AG10803 (cell line): ENCODE results near the gene PCOLCE2.

ENCODE experiments used
- DNase-seq: peaks from one replicate; pipeline ENCODE4 v3.0.0; 2010; ENCODE audit warnings: low read depth
- H3K4me3 ChIP-seq: 2 replicates; pipeline ENCODE4 v1.5.1; 2011; ENCODE audit warnings: mild to moderate bottlenecking, low read length, control low read depth
- TF ChIP-seq, protein P1 (sequence below): conservative IDR thresholded peaks from 2 replicates; pipeline ENCODE4 v1.5.1; 2011; ENCODE audit warnings: mild to moderate bottlenecking, low read length, control low read depth, inconsistent platforms

PCOLCE2 gene

GRCh38 chr3:142863010-142863817 is 25.7 kb downstream of the PCOLCE2 start:
- TF ChIP-seq, protein P1, sequence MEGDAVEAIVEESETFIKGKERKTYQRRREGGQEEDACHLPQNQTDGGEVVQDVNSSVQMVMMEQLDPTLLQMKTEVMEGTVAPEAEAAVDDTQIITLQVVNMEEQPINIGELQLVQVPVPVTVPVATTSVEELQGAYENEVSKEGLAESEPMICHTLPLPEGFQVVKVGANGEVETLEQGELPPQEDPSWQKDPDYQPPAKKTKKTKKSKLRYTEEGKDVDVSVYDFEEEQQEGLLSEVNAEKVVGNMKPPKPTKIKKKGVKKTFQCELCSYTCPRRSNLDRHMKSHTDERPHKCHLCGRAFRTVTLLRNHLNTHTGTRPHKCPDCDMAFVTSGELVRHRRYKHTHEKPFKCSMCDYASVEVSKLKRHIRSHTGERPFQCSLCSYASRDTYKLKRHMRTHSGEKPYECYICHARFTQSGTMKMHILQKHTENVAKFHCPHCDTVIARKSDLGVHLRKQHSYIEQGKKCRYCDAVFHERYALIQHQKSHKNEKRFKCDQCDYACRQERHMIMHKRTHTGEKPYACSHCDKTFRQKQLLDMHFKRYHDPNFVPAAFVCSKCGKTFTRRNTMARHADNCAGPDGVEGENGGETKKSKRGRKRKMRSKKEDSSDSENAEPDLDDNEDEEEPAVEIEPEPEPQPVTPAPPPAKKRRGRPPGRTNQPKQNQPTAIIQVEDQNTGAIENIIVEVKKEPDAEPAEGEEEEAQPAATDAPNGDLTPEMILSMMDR: no peak
- DNase-seq: peak; percentile 74
- H3K4me3 ChIP-seq: peak overlapping the region; percentile 52

GRCh38 chr3:142861926-142862325 is 27.0 kb downstream of the PCOLCE2 start:
- no peak for DNase-seq
- TF ChIP-seq, protein P1: no peak
- no peak overlapping the region for H3K4me3 ChIP-seq

- DNase-seq: no peak
- H3K4me3 ChIP-seq: no peak overlapping the region
- TF ChIP-seq, protein P1: no peak
These were observed 30.8 kb downstream of the PCOLCE2 start for GRCh38 chr3:142858043-142858442.

GRCh38 chr3:142857056-142857455 is 31.8 kb downstream of the PCOLCE2 start:
- DNase-seq: no peak
- TF ChIP-seq, protein P1: no peak
- no peak overlapping the region for H3K4me3 ChIP-seq

DNA sequence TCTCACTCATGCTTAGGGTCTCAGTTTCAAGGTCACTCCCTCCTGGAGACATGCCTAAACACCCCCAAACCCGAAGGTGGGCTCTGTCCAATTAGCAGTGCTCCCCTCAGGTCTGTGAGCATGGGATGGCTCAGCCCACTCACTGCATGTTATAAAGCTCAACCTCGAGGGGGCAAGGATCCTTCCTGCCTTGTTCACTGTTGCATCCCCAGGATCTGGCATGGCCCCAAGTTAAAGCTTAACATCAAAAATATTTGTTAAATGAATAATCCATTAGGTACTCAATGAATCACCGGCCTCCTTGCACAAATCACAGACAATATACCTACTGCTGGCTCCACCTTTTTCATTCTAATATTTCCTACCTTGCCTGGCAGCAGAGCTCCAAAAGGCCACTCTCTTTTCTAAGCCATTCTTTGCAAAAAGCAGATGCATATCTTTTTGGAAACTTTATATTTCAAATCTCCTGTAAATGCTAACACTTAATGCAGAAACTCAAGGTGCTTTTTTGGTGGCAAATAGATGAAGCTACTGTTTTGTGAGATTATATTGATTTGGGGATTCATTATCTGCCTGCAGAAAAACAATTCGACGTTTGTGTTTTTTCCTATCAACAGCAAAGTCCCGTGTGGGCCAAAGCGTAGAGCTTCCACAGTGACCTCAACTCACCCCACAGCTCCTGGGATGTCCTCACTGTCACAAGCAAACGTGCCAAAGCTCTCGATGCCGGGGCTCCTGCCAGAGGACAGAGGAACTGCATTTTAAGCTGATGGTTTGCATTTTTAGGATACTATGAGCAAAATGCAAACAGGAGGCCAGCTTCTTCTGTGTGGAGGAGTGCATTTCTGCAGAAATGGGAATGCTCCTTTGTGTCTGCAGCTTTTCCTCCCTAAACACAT is 35.4 kb downstream of the PCOLCE2 start:
- DNase-seq: peak; percentile 38
- TF ChIP-seq, protein P1: no peak
- H3K4me3 ChIP-seq: no peak overlapping the region

DNA sequence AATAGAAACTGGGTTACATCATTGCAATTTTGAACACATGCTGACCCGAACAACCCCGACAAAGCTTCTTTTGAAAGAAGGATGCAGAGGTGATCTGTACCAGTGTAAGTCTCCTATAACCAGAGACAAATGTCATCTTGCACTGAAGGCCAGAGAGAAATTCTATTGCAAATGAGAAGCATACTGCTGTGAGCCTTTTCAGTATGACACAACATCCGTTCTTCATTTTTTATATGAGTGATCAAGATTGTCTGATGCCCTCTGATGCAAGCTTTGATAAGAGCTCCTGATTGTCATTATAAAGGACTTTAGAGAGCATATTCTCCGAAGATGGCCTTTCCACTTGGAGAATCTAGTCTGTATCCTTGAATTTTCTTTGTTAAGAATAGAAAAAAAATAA is 36.9 kb downstream of the PCOLCE2 start:
- peak; percentile 17 for DNase-seq
- TF ChIP-seq, protein P1: no peak
- H3K4me3 ChIP-seq: no peak overlapping the region
